Activated T-helper 1 cell treated with anti-CD3 and anti-CD28 coated beads, Interleukin-12 subunit alpha, Interleukin-12 subunit beta, Interleukin-2, Interleukin-4 antibody, amounts not matched to agents 30 ng/mL and 10 ng/mL and 1 ng/mL, durations not matched to agents 14 hours and 24 hours and 36 hours (primary cell): ENCODE measurements around the gene ANK2. TPM values are rescaled to one million over a fixed set of nuclear protein-coding genes. Genes with fewer than 3 reads are reported as not detected.

ENCODE experiments used
- DNase-seq: peaks from one replicate; pipeline ENCODE4 v3.0.0; 2021; ENCODE audit warnings: low spot score
- H3K27ac Mint-ChIP-seq: one replicate; pipeline ENCODE4 v1.8.0; 2021; ENCODE audit warnings: mild to moderate bottlenecking, mixed read lengths
- H3K27me3 Mint-ChIP-seq: one replicate; pipeline ENCODE4 v1.8.0; 2022; ENCODE audit warnings: mild to moderate bottlenecking, moderate library complexity, mixed read lengths; ENCODE audit not compliant: insufficient read depth
- H3K36me3 Mint-ChIP-seq: one replicate; pipeline ENCODE4 v1.8.0; 2021; ENCODE audit warnings: low read depth, mixed read lengths
- H3K4me1 Mint-ChIP-seq: one replicate; pipeline ENCODE4 v1.8.0; 2021; ENCODE audit warnings: low read depth, mixed read lengths
- H3K4me3 Mint-ChIP-seq: one replicate; pipeline ENCODE4 v1.8.0; 2021; ENCODE audit warnings: mild to moderate bottlenecking, moderate library complexity, mixed read lengths
- H3K9me3 Mint-ChIP-seq: one replicate; pipeline ENCODE4 v1.8.0; 2021; ENCODE audit warnings: mixed read lengths
- intact Hi-C: fragments of 100-400 bp; cut with micrococcal nuclease; formaldehyde crosslinking; loops from one replicate; pipeline ENCODE4 v1.15.1; 2024
- total RNA-seq: library from RNA; stranded (reverse); gene quantifications from 2 replicates; pipeline ENCODE4 v1.2.3, GENCODE V29; 2022

ANK2 gene
- total RNA-seq, 1 donor from 2014 or later, result 3.1 TPM

DNA sequence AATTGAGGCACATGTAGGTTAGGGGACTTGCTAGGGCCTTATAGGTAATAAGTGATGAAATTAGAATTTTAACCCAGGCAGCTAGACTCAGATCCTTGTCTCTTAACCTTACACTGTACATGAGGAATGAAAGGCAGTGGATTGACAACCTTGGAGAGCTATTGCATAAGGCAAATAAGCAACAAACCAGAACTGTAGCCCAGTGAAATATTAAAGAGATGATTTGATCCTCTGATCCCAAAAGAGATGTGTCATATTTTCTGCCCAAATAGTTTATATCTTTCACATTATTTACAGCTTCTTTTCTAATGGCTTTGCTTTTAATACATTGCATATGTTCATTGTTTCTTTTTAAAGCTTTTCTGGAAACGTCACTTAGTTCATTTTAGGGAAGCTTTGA, 252.6 kb downstream of the ANK2 start:
- peaks cover 5% of the 10 kb centered on the region for H3K4me1 Mint-ChIP-seq
- DNase-seq, result no peak
- H3K27ac Mint-ChIP-seq, result no peak overlapping the region
- intact Hi-C loops, result no loop called here
- H3K27me3 Mint-ChIP-seq, result peaks cover 5% of the 10 kb centered on the region
- no peaks in the 10 kb centered on the region for H3K9me3 Mint-ChIP-seq
- H3K36me3 Mint-ChIP-seq, result no peaks in the 10 kb centered on the region
- no peak overlapping the region for H3K4me3 Mint-ChIP-seq

DNA sequence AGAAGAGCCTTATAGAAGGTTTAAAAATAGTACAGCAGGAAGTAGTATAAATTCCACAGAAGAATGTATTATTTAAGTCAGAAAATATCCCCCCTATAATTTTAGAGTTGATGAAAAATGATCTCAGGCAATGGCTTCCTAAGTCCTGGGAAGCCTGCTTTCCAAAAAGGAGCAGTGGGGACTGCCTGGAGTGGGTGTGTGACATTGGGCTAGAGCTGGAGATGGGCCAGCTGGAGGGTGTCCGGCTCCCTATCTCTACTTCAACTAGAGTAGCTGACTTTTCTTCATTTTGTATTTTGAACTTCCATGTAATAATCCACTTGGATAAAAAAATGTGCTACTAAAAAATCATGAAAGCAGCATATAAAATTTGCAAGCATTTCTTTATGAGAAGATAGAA, 253.9 kb downstream of the ANK2 start:
- peaks cover 5% of the 10 kb centered on the region for H3K27me3 Mint-ChIP-seq

DNA sequence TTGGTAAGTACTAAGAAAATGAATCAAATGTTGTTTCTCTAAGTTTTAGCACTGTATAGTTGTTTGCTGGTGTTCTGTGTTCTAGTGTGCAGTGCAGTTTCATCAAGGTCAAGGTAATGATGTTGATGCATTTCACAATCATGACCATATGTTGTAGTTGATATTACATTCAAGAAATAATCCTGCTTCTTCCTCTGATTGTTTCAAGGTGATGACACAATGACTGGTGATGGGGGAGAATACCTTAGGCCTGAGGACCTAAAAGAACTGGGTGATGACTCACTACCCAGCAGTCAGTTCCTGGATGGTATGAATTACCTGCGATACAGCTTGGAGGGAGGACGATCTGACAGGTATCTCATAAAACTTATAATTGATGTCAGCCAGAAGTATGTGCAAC, 261.6 kb downstream of the ANK2 start:
- no peaks in the 10 kb centered on the region for H3K4me1 Mint-ChIP-seq
- no peak overlapping the region for H3K27ac Mint-ChIP-seq
- intact Hi-C loops, result no loop called here
- peaks cover 12% of the 10 kb centered on the region for H3K27me3 Mint-ChIP-seq
- no peaks in the 10 kb centered on the region for H3K36me3 Mint-ChIP-seq
- H3K4me3 Mint-ChIP-seq, result no peak overlapping the region
- no peaks in the 10 kb centered on the region for H3K9me3 Mint-ChIP-seq
- no peak for DNase-seq

More for the DNA sequence above, 253.9 kb downstream of the ANK2 start:
- H3K9me3 Mint-ChIP-seq, result no peaks in the 10 kb centered on the region
- intact Hi-C loops, result no loop called here
- H3K4me3 Mint-ChIP-seq, result no peak overlapping the region
- H3K27ac Mint-ChIP-seq, result no peak overlapping the region
- no peaks in the 10 kb centered on the region for H3K36me3 Mint-ChIP-seq
- DNase-seq, result no peak
- H3K4me1 Mint-ChIP-seq, result peaks cover 5% of the 10 kb centered on the region

DNA sequence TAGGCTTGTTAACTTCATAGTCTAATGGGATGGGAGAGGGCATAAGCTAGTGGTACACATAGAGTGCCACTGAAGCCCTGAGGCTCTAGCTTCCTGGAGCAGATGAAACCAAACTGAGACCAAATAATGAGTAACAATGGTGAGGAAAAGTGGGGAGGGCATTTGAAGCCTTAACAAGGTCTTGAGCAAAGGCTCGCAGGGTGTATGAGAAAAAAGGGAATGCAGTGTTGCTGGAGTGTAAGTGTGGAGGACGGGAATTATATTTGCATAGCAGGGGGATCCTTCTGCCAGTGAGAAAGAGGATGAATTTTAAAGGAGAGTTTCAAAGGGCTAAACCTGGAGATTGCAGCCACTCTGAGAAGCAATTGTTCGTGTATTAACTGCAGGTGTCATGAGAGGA, 263.1 kb downstream of the ANK2 start:
- intact Hi-C loops, result no loop called here
- Mint-ChIP-seq H3K27ac (no peak overlapping the region), H3K4me3 (no peak overlapping the region), H3K27me3 (peaks cover 13% of the 10 kb centered on the region), H3K4me1 (peaks cover 9% of the 10 kb centered on the region), H3K36me3 (no peaks in the 10 kb centered on the region), H3K9me3 (no peaks in the 10 kb centered on the region)
- no peak for DNase-seq

DNA sequence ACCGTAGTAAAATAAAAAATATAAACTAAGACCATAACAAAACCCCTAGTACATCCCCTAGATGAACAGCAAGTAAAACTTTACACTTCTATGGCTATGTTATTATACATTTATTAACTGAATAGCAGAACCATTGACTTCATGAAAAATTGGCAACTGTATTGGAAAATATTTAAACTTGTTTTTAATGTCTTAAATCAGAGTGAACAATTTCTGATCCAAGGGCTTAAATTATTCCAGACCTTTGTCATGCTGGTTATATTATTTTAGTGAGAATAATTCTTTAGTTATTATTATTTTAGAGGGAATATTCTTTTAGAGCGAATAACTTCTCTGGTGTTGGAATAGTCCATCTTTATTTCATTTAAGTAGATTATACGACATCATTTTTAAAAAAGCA, 265.0 kb downstream of the ANK2 start:
- H3K27ac Mint-ChIP-seq, result no peak overlapping the region
- intact Hi-C loops, result no loop called here

DNA sequence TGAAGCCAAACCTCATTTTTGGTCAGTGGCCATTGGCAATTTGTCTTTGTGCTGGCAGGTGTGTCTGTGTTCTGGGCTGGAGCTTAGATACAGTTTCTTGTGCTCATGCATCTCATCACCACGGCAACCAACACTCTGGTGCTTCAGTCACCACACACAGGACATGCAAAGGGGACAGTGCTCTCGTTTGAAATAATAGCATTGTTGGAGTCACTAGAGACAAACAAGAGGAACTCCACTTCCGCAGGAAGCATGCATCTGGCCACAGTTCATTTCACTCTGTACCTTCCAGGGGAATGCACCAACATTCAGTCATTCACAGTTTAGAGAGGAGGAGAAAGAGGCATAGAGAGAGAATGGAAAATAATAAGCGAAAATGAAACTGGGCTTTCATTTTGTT, 267.4 kb downstream of the ANK2 start:
- intact Hi-C loops, result loop anchor here (5.0 kb wide), 1 partner anchor 40 kb away; no protein-coding TSS in a partner anchor
- Mint-ChIP-seq H3K4me1 (peaks cover 11% of the 10 kb centered on the region), H3K27me3 (peaks cover 8% of the 10 kb centered on the region), H3K4me3 (no peak overlapping the region), H3K27ac (no peak overlapping the region), H3K9me3 (no peaks in the 10 kb centered on the region), H3K36me3 (no peaks in the 10 kb centered on the region)
- DNase-seq, result peak; percentile 8

More for the DNA sequence above, 265.0 kb downstream of the ANK2 start:
- H3K27me3 Mint-ChIP-seq, result peaks cover 11% of the 10 kb centered on the region
- H3K4me1 Mint-ChIP-seq, result peaks cover 11% of the 10 kb centered on the region
- H3K9me3 Mint-ChIP-seq, result no peaks in the 10 kb centered on the region
- DNase-seq, result no peak
- no peak overlapping the region for H3K4me3 Mint-ChIP-seq
- H3K36me3 Mint-ChIP-seq, result no peaks in the 10 kb centered on the region

DNA sequence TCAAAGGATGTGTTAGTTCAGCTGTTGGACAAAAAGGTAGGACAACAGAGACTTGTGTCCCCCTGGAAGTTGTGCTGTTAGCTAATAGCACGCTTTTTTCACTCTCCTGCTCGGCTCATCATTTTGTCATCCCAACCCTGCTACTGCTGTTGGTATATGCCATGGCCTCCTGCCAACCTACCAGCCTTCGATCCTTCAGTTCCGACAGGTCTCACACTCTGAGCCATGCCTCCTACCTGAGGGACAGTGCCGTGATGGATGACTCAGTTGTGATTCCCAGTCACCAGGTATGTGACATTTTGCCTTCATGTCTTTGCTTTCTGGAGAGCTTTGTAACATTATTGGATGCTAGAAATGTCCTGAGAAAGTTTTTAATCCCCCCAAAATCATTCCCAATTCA, 268.1 kb downstream of the ANK2 start:
- Mint-ChIP-seq H3K4me1 (peaks cover 11% of the 10 kb centered on the region), H3K27ac (no peak overlapping the region), H3K4me3 (peak overlapping the region; percentile 30), H3K27me3 (peaks cover 7% of the 10 kb centered on the region), H3K9me3 (no peaks in the 10 kb centered on the region), H3K36me3 (no peaks in the 10 kb centered on the region)
- intact Hi-C loops, result loop anchor here (5.0 kb wide), 1 partner anchor 40 kb away; no protein-coding TSS in a partner anchor
- DNase-seq, result no peak

DNA sequence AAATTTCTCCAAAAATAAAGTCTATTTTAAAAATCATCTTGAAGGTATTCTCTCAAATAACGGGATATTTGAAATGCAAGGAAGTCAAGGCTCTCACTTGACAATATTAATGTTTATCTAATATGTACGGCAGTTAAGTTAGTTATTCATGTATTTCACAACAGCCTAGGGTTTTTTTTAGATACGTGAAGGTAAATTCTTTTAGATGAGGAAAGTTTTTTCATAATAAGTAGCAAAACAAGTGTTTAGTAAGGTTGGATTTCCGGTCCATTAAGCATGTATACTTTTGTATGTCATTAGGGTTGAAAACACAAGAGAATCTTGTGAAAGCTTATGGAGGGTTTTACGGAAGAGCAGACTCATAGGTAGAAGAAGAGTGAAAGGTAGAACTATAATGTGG, 273.3 kb downstream of the ANK2 start:
- no peaks in the 10 kb centered on the region for H3K9me3 Mint-ChIP-seq
- peaks cover 23% of the 10 kb centered on the region for H3K27me3 Mint-ChIP-seq
- no peak overlapping the region for H3K27ac Mint-ChIP-seq
- intact Hi-C loops, result no loop called here
- H3K4me1 Mint-ChIP-seq, result no peaks in the 10 kb centered on the region
- no peak for DNase-seq
- H3K4me3 Mint-ChIP-seq, result no peak overlapping the region
- H3K36me3 Mint-ChIP-seq, result no peaks in the 10 kb centered on the region

DNA sequence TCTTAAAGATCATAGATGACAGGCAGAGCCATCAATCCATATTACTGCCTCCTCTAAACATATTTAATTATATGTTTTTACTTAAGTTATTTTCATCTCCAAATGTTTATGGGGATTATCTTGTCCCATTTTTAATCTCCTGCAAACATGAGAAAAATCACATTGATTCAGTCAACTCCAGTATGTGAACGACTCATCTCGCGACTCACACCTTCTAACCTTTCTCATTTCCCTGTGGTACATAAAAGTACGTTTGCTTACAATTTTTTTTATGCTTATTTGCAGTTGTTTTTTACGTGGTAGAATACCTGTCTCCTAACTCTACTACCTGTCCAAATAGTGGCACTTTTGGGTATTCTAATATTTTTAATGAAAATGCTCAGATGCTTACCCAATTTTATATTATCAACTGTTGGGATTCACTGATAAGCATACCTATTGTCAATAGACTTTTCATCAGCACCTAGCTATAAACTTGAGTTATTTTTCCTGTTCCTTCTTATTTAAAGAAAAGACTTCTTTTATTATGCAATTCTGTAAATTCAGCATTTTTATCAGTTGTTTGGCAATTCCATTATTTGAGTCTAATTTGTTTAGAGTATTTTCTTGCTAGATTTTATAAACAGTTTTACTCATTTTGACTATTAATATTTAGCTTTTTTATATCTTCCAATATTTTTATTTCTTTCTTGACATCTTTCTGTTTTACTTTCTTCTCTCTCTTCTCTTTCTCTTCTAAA, 276.6 kb downstream of the ANK2 start:
- intact Hi-C loops, result loop anchor here (2.0 kb wide), 1 partner anchor 29 kb away; no protein-coding TSS in a partner anchor
- Mint-ChIP-seq H3K27ac (no peak overlapping the region), H3K4me1 (no peaks in the 10 kb centered on the region), H3K9me3 (no peaks in the 10 kb centered on the region), H3K4me3 (no peak overlapping the region), H3K36me3 (no peaks in the 10 kb centered on the region), H3K27me3 (peaks cover 25% of the 10 kb centered on the region)
- DNase-seq, result no peak

DNA sequence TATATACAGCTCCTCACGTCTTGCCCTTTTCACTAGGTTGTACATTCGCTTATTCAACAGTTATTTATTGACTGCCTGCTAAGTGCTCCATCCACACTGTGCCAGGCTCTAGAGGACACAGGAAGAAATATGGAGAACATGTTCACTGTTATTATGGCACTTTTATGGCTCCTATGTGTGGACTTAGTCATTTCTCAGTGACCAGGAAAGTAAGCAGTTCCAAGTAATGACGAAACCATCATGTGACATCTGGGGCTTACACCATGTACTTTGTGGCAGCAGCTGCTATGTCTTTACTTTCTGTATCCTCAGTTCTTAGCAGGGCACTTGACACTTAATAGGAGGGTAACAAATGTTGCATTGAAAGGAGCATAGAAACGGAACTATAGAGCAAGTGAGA, 278.0 kb downstream of the ANK2 start:
- H3K4me3 Mint-ChIP-seq, result no peak overlapping the region
- no peak overlapping the region for H3K27ac Mint-ChIP-seq
- no peak for DNase-seq
- H3K27me3 Mint-ChIP-seq, result peaks cover 25% of the 10 kb centered on the region
- intact Hi-C loops, result loop anchor here (2.0 kb wide), 1 partner anchor 27 kb away; no protein-coding TSS in a partner anchor
- H3K4me1 Mint-ChIP-seq, result no peaks in the 10 kb centered on the region
- no peaks in the 10 kb centered on the region for H3K36me3 Mint-ChIP-seq
- H3K9me3 Mint-ChIP-seq, result no peaks in the 10 kb centered on the region

DNA sequence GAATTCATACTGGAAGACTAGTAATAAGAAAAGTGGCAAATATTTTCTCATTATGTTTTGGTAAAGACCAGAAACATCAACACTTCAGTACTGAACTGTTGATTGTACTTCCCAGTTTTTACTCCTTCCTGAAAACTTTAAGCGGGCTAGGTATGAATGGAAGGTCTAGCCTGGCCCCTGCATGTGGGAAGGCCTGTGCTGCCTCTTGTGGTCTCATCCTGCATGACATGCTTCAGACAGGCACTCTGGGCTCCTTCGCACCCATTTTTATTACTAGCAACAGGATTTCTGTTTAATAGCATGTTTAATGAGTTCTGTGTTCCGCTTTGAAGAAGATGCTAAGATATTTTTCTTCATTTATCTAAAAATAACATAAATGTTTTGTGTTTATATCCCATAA, 279.1 kb downstream of the ANK2 start:
- no peak for DNase-seq
- no peak overlapping the region for H3K27ac Mint-ChIP-seq
- H3K36me3 Mint-ChIP-seq, result no peaks in the 10 kb centered on the region
- H3K9me3 Mint-ChIP-seq, result no peaks in the 10 kb centered on the region
- peaks cover 21% of the 10 kb centered on the region for H3K27me3 Mint-ChIP-seq
- intact Hi-C loops, result no loop called here
- no peak overlapping the region for H3K4me3 Mint-ChIP-seq
- H3K4me1 Mint-ChIP-seq, result no peaks in the 10 kb centered on the region

DNA sequence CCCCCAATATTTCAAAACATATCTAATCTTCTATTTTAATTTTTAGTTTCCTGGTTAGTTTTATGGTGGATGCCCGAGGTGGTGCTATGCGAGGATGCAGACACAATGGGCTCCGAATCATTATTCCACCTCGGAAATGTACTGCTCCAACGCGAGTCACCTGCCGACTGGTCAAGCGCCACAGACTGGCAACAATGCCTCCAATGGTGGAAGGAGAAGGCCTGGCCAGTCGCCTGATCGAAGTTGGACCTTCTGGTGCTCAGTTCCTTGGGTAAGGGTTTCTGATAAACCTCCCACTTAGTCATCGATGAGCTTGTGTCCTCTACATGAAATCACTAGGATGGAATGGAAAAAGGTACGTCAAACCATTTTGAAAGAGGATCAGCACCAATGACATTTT, 280.7 kb downstream of the ANK2 start:
- H3K4me3 Mint-ChIP-seq, result no peak overlapping the region
- no peaks in the 10 kb centered on the region for H3K4me1 Mint-ChIP-seq
- H3K27ac Mint-ChIP-seq, result no peak overlapping the region
- H3K27me3 Mint-ChIP-seq, result peaks cover 14% of the 10 kb centered on the region
- intact Hi-C loops, result no loop called here
- no peaks in the 10 kb centered on the region for H3K9me3 Mint-ChIP-seq
- DNase-seq, result no peak
- H3K36me3 Mint-ChIP-seq, result no peaks in the 10 kb centered on the region

DNA sequence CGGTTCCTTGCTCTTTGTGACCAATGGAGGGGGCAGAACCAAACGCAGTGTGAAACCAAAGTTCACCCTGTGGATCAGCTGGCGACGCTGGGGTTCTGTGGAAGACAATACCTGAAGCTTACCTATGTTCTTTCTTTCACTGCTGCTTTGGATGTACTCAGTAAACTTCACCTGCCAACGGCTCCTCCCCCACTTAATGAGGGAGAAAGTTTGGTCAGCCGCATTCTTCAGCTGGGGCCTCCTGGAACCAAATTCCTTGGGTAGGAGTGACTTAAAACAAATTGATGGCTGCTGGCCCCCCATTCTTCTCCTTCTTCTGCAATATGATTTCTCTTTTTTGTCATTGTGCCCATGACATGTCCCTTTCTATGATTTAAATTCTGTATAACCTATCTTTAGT, 282.4 kb downstream of the ANK2 start:
- intact Hi-C loops, result no loop called here
- Mint-ChIP-seq H3K4me3 (no peak overlapping the region), H3K27me3 (peaks cover 9% of the 10 kb centered on the region), H3K9me3 (no peaks in the 10 kb centered on the region), H3K4me1 (no peaks in the 10 kb centered on the region), H3K27ac (no peak overlapping the region), H3K36me3 (no peaks in the 10 kb centered on the region)
- no peak for DNase-seq

DNA sequence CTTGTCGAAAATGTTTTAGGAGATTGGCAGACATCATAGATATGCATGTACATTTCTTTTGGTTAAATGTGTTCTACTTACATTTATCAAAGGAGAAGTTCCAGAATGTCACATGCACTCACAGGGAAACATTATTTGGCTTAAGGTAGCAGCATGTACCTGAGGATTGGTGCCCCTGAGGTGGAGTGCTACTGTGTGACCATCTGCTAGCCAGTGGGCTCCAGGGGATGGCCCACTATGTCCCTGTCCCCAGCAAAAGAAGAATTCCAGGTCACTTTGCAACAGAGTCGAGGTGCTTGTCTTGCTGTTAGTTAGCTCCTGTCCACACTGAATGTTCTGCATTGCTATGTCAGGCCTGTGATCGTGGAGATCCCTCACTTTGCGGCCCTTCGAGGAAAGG, 283.2 kb downstream of the ANK2 start:
- intact Hi-C loops, result no loop called here

More for the DNA sequence above, 283.2 kb downstream of the ANK2 start:
- Mint-ChIP-seq H3K9me3 (no peaks in the 10 kb centered on the region), H3K27ac (no peak overlapping the region), H3K36me3 (no peaks in the 10 kb centered on the region), H3K27me3 (peaks cover 6% of the 10 kb centered on the region), H3K4me1 (no peaks in the 10 kb centered on the region), H3K4me3 (no peak overlapping the region)
- no peak for DNase-seq
